Measurements from ENCODE around the gene SRF.

Gene SRF

DNA sequence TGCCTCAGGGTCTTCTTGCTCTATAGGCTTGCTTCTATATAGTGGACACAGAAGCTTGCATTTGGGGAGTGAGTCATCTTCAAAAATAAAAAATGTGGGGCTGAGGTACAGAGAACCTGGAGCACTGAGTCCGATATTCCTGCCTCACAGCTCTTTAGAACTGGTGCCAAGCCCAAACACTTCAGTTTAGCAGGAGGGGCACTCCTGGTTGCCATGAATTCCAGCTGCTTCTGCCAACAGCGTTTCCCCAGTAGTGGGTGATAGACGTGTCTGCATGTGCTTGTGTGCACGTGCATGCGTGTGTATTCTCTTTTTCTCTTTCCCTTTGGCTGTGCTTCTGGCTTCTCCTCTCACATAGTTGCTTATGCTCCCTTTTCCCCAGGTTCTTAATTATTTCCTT is 46.3 kb downstream of the SRF start:
- DNase-seq (ENCODE audit: low read depth), result no peak

DNA sequence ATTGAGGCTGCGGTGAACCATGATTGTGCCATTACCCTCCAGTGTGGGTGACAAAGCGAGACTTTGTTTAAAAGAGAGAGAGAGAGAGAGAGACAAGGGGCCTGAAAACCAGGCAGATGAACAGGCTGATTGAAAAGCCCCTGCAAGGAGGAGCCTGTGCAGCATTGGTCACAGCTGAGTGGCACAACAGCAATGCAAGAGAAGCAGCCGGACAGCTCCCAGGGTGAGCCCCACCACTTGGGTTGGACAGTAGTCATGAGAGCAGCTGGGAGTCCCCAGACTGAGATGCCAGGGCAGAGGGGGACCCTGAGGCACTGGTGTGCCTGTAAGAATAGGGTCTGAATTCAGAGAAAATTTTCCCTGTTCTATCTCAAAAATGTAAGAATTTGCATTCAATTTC is 48.0 kb downstream of the SRF start:
- DNase-seq (ENCODE audit: low read depth), result no peak

DNA sequence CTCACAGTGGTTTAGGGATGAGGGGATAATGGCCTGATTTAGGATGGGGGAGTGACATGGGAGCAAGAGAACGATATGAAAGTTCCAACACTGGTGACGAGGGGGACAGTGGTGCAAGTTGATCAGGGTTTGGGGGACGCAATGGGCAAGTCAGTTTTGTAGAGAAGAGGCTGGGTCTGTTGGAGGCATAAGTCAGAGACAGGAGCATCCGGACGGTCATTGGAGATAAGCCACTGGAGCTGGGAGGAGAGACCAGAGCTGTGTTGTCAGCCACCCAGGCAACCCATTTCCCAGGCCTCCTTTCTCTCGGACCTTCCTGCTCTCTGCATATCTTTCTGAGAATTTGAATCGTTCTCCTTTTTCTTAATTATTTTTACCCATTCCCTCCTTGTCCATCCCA is 48.7 kb downstream of the SRF start:
- DNase-seq (ENCODE audit: low read depth), result no peak

DNA sequence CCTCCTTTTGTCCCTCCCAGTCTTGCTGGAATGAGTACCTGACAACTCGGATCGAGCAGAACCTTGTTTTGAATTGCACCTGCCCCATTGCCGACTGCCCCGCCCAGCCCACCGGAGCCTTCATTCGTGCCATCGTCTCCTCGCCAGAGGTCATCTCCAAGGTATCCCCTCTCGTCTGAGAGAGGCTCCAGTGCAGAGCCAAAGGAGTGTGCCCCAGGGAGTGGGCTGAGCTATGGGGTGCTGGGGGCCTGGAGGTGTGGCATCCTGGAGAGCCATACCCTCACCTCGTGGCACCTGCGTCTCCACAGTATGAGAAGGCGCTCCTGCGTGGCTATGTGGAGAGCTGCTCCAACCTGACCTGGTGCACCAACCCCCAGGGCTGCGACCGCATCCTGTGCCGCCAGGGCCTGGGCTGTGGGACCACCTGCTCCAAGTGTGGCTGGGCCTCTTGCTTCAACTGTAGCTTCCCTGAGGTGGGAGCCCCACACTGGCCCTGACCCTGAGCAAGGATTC is 49.4 kb downstream of the SRF start:
- no peak for DNase-seq (ENCODE audit: low read depth)

DNA sequence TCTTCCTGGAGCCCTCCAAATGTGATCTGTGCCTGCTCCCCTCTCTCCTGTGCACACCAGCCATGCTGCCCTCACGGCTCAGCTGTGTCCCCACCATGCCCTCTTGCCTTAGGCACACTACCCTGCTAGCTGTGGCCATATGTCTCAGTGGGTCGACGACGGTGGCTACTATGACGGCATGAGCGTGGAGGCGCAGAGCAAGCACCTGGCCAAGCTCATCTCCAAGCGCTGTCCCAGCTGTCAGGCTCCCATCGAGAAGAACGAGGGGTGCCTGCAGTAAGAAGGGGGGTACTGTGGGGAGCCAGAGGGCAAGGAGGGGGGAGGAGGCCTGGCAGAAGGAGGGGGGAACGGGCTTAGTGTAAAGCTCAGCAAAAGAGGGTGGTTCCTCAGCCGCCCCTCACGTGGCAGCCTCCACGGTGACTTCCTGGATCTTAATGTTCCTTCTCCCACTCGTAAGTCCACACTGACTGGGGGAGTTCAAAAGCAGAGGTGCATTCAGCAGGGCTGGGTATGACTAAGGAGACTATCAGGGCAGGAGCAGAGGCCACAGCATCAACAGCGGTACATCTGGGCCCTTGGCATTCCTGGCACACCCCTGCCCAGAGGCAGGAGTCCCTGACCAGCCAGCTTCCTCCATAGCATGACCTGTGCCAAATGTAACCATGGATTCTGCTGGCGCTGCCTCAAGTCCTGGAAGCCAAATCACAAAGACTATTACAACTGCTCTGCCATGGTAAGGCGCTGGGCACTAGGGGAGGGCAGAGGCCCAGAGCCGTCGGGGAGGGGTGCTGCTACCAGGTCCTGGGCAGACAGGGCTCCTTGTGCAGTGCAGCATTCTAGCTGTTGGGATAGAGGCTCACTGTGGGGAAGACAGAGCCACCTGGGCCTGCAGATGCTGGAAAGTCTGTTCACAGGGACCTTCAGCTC is 50.2 kb downstream of the SRF start:
- DNase-seq (ENCODE audit: low read depth), result peak; percentile 47

DNA sequence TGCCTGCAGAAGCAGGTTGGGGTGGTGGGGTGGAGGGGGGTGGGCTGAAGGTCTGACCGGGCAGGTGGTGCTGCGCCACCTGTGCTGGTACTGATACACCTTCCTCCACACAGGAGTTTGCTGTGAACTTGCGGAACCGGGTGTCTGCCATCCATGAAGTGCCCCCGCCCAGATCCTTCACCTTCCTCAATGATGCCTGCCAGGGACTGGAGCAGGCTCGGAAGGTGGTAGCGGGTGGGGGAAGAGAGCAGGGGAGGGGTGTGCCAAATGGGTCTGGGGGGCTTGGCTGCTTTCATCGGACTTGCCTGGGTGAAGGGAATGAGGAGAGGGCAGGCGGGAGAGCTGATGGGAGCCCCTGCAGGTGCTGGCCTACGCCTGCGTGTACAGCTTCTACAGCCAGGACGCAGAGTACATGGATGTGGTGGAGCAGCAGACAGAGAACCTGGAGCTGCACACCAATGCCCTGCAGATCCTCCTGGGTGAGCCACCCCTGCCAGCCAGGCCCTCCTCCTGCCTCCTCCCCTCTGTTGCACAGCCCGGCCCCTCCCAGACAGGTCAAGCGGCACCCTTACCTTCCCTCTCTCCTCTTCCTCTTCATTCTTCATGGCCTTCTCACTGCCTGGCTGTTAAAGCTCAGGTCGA is 51.5 kb downstream of the SRF start:
- DNase-seq (ENCODE audit: low read depth), result no peak

DNA sequence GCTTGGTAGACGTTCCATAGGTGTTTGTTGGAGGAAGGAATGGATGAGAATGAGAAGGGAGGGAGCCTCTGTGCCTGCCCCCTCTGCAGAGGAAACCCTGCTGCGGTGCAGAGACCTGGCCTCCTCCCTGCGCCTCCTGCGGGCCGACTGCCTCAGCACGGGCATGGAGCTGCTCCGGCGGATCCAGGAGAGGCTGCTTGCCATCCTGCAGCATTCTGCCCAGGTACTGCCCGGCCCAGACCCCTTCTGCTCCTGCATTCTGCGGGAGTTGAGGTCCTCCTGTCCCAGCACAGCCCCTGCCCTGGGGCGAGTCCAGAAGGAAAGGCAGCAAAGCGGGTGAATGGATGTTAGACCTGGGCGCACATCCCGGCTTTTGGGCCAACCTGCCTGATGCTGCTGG is 52.1 kb downstream of the SRF start:
- no peak for DNase-seq (ENCODE audit: low read depth)

DNA sequence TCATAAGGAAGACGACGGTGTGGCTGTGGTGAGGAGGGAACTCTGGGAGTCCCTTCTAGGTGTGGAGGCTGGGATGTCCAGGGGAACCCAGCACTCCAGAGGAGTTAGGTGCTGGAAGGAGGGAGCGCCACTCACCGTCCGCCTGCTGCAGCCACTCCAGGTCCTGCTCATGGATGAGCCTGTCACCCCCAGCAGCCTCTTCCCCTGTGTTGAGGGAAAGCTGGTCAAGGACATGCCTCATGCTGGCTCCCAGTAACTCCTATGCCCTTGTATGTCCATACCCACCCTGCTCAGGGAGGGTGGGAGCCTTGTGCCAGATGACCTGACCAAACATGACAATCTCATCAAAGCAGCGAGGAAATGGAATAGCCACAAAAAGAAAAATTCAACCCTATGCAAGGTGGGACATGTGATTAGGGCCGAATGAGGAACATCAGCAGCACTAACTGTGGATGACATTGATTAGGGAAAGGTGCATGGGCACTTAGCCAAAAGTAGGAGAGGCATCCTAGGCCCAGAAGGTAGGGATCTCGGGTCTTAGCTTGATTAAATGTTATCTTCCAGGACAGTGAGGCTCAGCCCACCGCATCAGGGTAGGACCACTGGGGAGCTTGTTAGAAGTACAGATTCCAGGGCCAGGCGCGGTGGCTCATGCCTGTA is 55.3 kb downstream of the SRF start:
- no peak for DNase-seq (ENCODE audit: low read depth)

DNA sequence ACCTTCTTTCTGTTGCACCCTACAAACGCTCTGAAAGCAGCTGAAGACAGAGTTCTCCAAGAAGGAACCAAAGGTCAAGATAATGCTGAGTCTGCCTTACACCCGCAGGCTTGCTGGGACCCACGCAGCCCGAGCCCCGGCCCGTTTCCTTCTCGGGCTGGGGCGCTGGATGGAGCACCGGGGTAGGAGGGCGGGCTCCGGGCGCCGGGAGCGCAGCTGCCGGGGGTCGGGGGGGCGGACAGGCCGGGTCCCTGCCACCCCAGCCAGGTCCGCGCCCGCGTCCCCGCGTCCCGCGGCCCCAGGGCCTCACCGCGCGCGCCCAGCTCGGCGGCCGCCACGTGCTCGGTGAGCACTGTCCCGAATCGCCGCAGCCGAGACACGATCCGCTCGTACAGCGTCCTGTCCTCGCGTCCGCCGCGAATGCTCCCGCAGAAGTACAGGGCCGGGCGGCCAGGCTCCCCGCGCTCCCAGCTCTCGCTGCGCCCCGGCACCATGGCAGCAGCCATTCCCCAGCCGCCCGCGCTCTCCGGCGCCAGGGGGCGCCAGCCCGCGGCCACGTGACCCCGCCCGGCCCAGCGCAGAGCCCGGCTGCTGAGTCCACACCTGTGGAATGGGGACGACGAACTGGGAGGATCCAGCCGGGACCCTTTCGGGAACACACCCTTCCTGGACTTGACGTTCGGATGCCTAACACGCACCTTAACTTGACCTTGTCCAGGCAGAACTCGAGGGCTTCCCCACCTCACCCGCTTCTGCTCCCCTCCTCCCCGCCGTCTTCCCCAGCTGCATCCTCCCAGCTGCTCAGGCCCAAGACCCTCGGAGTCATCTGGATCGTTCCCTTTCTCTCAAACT is 58.1 kb downstream of the SRF start, which contains the start of gene DNPH1:
DNPH1 (minus strand) TSS at position 531 of the 852 bp plus-strand sequence; CDS start at position 506, 25 bp downstream.
- peak; percentile 47 for DNase-seq (ENCODE audit: low read depth)

DNA sequence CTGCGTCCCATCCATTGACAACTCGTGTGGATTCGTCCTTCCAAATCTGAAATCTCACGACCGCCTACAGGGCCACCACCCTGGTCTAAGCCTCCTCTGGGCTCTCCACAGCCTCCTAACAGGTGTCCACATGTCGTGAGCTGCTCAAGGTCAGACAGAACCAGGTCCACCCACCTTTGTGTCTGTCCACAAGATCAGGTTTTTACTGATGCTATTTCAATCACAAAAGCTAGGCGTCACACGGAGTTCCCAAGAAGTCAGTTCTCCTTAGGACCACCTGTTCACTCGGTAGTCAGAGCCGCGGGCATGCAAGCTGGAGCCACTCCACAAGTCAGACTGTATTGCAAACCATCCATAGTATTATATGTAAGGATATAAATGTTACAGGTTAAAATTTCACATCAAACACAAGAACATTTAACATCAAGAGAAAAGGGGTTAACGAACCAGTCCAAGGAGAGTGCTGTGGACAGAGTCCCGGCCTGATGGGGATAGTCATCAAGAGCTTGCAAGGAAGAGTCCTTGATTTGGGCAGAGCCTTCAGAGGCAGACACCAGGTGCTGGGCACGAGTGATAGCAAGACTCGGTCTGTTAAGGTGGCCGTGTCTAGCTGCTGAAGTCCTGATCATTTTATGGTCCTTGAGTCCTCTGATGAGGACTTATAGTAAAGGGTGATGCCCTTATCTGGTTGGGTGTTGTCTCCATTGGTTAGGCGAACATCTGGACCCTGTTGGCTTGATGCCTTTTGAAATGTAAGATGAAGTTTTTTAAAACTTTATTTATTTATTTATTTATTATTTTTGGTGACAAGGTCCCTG is 58.9 kb downstream of the SRF start:
- no peak for DNase-seq (ENCODE audit: low read depth)

DNA sequence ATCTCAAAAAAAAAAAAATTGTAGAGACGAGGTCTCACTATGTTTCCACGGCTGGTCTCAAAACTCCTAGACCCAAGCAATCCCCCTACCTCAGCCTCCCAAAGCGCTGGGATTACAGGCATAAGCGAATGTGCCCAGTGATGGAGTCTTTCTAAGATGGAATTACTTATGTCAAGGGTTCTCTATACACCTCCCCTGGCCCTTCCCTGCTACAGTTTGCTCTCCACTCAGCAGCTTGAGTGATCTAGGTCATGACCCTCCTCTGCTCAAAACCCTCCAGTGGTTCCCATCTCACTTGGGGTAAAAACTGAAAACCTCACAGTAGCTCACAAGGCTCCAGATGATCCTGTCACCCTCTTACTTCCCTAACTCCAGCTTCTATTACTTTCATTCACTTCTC is 60.0 kb downstream of the SRF start:
- DNase-seq (ENCODE audit: low read depth), result no peak

All from fibroblast of gingiva (primary cell).